ENCODE measurements around the gene CCDC116.

DNA sequence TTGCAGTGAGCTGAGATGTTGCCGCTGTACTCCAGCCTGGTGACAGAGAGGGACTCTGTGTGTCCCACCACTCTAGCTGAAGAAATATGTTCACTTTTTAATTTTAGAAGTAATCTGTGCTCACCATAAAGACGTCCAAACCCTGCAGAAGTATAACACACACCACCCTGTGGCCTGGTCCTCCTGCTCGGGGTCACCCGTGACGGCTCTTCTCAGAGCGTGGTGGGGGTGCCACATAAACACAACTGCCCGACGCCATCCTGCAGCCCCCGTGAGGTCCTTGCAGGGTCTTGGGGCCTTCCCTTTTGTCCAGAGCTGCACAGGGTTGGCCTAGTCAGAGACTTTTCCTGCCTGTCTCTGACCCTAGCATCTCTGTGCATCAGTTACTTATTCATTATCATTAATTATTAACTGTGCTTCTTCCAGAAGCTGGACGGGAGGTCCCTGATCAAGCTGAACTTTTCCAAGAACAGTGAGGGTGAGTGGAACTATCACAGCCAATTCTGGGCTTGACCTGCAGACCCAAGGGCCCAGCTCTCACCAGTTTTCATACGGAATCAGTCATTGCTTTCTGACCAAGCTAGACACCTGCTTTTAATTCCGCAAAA, 42.2 kb downstream of the CCDC116 start:
- TF ChIP-seq, protein P1, sequence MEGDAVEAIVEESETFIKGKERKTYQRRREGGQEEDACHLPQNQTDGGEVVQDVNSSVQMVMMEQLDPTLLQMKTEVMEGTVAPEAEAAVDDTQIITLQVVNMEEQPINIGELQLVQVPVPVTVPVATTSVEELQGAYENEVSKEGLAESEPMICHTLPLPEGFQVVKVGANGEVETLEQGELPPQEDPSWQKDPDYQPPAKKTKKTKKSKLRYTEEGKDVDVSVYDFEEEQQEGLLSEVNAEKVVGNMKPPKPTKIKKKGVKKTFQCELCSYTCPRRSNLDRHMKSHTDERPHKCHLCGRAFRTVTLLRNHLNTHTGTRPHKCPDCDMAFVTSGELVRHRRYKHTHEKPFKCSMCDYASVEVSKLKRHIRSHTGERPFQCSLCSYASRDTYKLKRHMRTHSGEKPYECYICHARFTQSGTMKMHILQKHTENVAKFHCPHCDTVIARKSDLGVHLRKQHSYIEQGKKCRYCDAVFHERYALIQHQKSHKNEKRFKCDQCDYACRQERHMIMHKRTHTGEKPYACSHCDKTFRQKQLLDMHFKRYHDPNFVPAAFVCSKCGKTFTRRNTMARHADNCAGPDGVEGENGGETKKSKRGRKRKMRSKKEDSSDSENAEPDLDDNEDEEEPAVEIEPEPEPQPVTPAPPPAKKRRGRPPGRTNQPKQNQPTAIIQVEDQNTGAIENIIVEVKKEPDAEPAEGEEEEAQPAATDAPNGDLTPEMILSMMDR (IDR thresholded peaks at IDR 0.05; ENCODE audit: poor library complexity), result no peak
- TF ChIP-seq EZH2 (IDR thresholded peaks at IDR 0.05; ENCODE audit: borderline replicate concordance) (no peak), EZH2phosphoT487 (IDR thresholded peaks at IDR 0.05; ENCODE audit: low read depth, severe bottlenecking, unreplicated experiment) (no peak)

Measured in hepatocyte (in vitro differentiated cells).